ENCODE data around the gene LRP1B. TPM values are rescaled to one million over a fixed set of nuclear protein-coding genes. Genes with fewer than 3 reads are reported as not detected.

Gene LRP1B
- polyA plus RNA-seq, 1 of the 3 experiments (the other 2 are of a cell fraction), result 0.28 TPM

GRCh38 chr2:140383781-140384180 is 1747.0 kb downstream of the LRP1B start:
- TF ChIP-seq RAD21 (IDR thresholded peaks at IDR 0.05; ENCODE audit: low read length) (no peak), ELF1 (IDR thresholded peaks at IDR 0.05) (no peak), FOXJ3 (CRISPR knock-in tag; IDR thresholded peaks at IDR 0.05) (no peak), NFIC (IDR thresholded peaks at IDR 0.05; ENCODE audit: borderline replicate concordance) (no peak), RFX5 (IDR thresholded peaks at IDR 0.05; ENCODE audit: low read length) (no peak), MXI1 (IDR thresholded peaks at IDR 0.05; ENCODE audit: low read depth, low read length) (no peak), SMC3 (IDR thresholded peaks at IDR 0.05; ENCODE audit: low read depth, low read length) (no peak), POLR2AphosphoS5 (IDR thresholded peaks at IDR 0.05; ENCODE audit: low read depth, low read length) (no peak), SIN3A (IDR thresholded peaks at IDR 0.05; ENCODE audit: borderline replicate concordance, low read depth, low read length) (no peak)
- ChIA-PET CTCF (no interaction called here), POLR2A (no interaction called here)
- H3K9me3 ChIP-seq, result no peaks in the 10 kb centered on the region
- H4K20me1 ChIP-seq (ENCODE audit: insufficient read depth), result no peaks in the 10 kb centered on the region
- no peak for DNase-seq
- no peak overlapping the region for H2AFZ ChIP-seq (ENCODE audit: low read depth)
- no peaks in the 10 kb centered on the region for H3K79me2 ChIP-seq (ENCODE audit: insufficient read depth)
- H3K4me1 ChIP-seq (ENCODE audit: control insufficient read depth in 1 of 2, insufficient read depth in 2 of 2, low read depth in 1 of 2, low read length in 1 of 2), result no peaks in the 10 kb centered on the region
- no peaks in the 10 kb centered on the region for H3F3A ChIP-seq (replicated peaks; ENCODE audit: insufficient read depth)
- 74% methylated on average over 4 of the region's 4 CpGs for WGBS (ENCODE audit: low lambda C conversion rate)
- no peaks in the 10 kb centered on the region for H3K27me3 ChIP-seq (ENCODE audit: insufficient read depth)
- H3K27ac ChIP-seq (ENCODE audit: low read depth in 2 of 2, low read length in 1 of 2), result no peak overlapping the region
- no peak overlapping the region for H3K4me3 ChIP-seq (ENCODE audit: low read depth in 2 of 2, low read length in 1 of 2)
- no peaks in the 10 kb centered on the region for H3K36me3 ChIP-seq (replicated peaks in 1 of 2; ENCODE audit: control insufficient read depth in 1 of 2, insufficient read depth in 2 of 2, low read length in 1 of 2)
- H3K4me2 ChIP-seq, result no peak overlapping the region
- H3K9ac ChIP-seq, result no peak overlapping the region
- no peaks in the 10 kb centered on the region for H3K9me2 ChIP-seq

DNA sequence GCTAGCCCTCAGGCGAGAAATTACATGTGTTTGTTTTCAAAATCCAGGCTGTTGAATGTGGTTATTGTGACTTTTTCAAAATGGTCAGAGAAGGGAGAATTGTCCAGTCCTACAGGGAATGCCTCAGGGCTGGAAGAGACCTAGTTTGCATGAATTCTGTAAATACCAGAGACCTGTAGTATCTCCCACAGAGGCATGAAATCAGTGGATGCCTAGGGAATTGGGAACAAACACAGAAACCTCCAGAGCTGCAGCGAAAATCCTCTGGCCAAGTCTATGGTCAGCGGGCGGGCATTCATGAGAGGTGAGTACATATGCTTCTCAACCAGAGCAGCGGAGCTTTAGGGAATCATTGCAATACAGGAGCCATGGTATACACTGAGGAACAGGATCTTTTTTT is 1754.1 kb downstream of the LRP1B start:
- DNase-seq, result no peak
- no peak for TF ChIP-seq ELF1 (IDR thresholded peaks at IDR 0.05)
- TF ChIP-seq GATA2 (CRISPR knock-in tag; IDR thresholded peaks at IDR 0.05), result no peak
- TF ChIP-seq NFIC (IDR thresholded peaks at IDR 0.05; ENCODE audit: borderline replicate concordance), result no peak
- TF ChIP-seq YY1 (IDR thresholded peaks at IDR 0.05; ENCODE audit: low read depth), result no peak
- TF ChIP-seq PBX3 (IDR thresholded peaks at IDR 0.05), result no peak
- TF ChIP-seq RFX5 (IDR thresholded peaks at IDR 0.05; ENCODE audit: low read length), result no peak
- no peak for TF ChIP-seq RAD21 (IDR thresholded peaks at IDR 0.05; ENCODE audit: low read length)
- no peak for TF ChIP-seq SMC3 (IDR thresholded peaks at IDR 0.05; ENCODE audit: low read depth, low read length)
- no peak for TF ChIP-seq JUND (IDR thresholded peaks at IDR 0.05)
- no peak for TF ChIP-seq ZBTB33 (IDR thresholded peaks at IDR 0.05; ENCODE audit: borderline replicate concordance, low read depth)
- no peak overlapping the region for H3K27ac ChIP-seq (ENCODE audit: low read depth in 2 of 2, low read length in 1 of 2)
- no peaks in the 10 kb centered on the region for H3F3A ChIP-seq (replicated peaks; ENCODE audit: insufficient read depth)
- no peaks in the 10 kb centered on the region for H4K20me1 ChIP-seq (ENCODE audit: insufficient read depth)
- H3K79me2 ChIP-seq (ENCODE audit: insufficient read depth), result no peaks in the 10 kb centered on the region
- no peak overlapping the region for H2AFZ ChIP-seq (ENCODE audit: low read depth)
- no peak overlapping the region for H3K4me3 ChIP-seq (ENCODE audit: low read depth in 2 of 2, low read length in 1 of 2)
- POLR2A ChIA-PET, result no interaction called here
- H3K4me1 ChIP-seq (ENCODE audit: control insufficient read depth in 1 of 2, insufficient read depth in 2 of 2, low read depth in 1 of 2, low read length in 1 of 2), result no peaks in the 10 kb centered on the region
- H3K9me2 ChIP-seq, result no peaks in the 10 kb centered on the region
- H3K4me2 ChIP-seq, result no peak overlapping the region
- H3K9me3 ChIP-seq, result no peaks in the 10 kb centered on the region
- 90% methylated on average over 5 of the region's 5 CpGs for WGBS (ENCODE audit: low lambda C conversion rate)
- CTCF ChIA-PET, result no interaction called here
- H3K27me3 ChIP-seq (ENCODE audit: insufficient read depth), result no peaks in the 10 kb centered on the region
- H3K9ac ChIP-seq, result no peak overlapping the region
- H3K36me3 ChIP-seq (replicated peaks in 1 of 2; ENCODE audit: control insufficient read depth in 1 of 2, insufficient read depth in 2 of 2, low read length in 1 of 2), result no peaks in the 10 kb centered on the region
